HG03460 (cell line): ENCODE results near the gene PAIP2.
"Not testable (repeated sequence)": the region's sequence is repeated elsewhere in the genome, so short reads cannot be mapped to it uniquely, and the experiment has no call there.

Experiments used
- ATAC-seq: cut with Tn5 transposase; IDR thresholded peaks from one replicate; pipeline ENCODE4 v1.9.1; 2021; ENCODE audit not compliant: unreplicated experiment

PAIP2 gene

GRCh38 chr5:139314276-139314675 is 27.4 kb upstream of the PAIP2 start:
- no peak for ATAC-seq

DNA sequence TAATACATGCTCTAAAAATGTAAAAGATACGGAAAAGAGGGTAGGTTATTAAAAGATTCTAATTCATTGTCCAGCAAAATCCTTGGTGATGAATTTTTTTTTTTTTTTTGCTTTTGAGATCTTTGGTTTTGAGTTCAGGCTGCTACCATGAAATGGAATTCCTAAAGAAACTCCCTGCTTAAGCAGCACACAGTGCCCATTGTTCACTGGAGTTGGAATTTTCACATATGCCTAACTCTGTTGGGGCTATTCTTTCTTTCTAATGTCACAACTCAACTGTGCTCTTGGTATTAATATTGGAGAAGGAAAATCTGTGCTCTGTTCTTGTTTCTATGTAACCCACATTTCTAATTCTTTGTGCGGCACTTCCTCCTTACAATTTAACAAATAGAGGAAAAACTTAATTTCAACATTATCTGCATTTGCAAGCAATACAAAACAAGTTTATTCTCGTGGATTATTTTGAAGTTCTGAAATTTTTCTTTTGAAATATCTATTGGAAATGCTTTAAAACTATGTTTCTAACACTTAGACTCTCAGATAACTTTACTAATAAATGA is 26.5 kb upstream of the PAIP2 start:
- ATAC-seq: no peak

DNA sequence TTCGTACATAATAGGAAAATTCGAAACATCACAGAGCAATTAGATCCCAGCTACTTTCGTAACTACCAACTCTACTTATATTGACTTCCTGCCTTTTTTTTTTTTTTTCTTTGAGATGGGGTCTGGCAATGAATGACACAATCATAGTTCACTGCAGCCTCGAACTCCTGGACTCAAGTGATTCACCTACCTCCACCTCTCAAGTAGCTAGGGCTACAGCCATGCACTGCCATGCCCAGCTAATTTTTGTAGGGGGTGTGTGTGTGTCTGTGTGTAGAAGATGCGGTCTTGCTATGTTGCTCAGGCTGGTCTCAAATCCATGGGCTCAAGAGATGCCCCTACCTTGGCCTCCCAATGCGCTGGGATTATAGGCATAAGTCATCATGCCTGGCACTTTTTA is 5.8 kb upstream of the PAIP2 start:
- no peak for ATAC-seq

GRCh38 chr5:139340051-139340450 is 1.6 kb upstream of the PAIP2 start:
- ATAC-seq: no peak

DNA sequence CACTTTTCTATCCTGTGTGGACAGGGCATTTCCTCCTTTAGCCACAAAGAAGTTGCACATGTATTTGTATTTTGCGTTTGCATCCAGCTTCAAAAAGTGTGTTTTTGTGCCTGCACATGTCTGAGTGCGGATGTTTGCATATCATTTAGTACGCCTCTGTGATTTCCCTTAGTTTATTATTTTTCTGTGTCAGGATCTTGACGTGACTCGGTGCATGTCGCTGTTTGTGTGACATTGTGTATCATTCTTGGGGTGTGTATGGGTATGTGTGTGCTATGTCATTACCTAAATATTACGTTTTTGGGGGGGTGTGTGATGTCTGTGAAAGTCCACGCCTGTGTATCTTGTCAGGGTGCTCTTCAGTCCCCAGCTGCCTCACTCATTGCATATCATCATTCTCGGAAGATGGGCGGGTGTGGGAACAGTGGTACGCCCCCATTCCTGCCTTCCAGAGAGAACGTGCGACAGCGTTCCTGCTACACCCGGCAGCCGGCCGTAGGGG is 416 bp upstream of the PAIP2 start:
- ATAC-seq: no peak

- peak; percentile 46 for ATAC-seq
Measured at GRCh38 chr5:139342423-139342723, 719 bp downstream of the PAIP2 start.

DNA sequence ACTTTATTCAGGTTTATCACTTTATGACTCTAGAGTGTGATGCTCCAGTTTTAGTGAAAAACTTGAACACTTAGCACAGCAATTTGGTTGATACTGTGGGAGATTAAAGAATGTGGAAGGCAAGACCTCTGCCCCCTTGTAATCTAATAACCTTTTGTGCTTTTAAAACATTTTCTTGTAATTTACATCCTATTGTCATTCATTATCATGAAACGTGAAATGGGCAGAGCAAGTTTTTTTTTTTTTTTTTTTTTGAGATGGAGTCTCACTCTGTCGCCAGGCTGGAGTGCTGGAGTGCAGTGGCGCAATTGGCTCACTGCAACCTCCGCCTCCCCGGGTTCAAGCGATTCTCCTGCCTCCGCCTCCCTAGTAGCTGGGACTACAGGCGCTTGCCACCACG is 1.8 kb downstream of the PAIP2 start:
- no peak for ATAC-seq

DNA sequence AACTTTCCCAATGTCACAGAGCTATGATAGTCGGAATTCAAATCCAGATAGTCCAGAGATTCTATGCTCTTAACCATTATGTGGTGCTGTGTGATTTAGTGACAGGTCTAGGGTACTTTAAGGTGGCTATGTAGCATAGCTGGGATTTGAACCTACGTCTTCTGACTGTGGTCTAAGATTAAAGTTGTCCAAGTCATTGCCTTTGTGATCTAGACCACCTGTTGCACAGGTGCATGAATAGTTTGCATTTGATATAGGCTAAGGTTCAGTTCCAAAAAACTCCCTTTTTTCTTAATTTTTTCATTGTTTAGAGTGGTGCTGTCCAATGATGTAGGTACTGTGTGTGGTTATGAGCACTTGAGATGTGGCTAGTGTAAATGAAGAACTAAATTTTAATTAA is 2.5 kb downstream of the PAIP2 start:
- no peak for ATAC-seq

DNA sequence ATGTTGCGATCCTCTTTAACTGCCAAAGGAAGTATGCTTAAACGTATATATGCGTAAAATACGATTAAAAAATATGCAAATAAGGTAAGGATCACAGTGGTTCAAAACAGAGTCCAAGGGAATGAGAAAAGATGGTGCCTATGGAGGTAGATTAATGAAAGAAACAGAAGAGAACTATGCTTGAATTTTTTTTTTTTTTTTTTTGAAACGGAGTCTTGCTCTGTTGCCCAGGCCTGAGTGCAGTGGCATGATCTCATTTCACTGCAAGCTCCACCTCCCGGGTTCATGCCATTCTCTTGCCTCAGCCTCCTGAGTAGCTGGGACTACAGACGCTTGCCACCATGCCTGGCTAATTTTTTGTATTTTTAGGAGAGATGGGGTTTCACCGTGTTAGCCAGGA is 3.8 kb downstream of the PAIP2 start:
- not testable (repeated sequence) for ATAC-seq

- not testable (repeated sequence) for ATAC-seq
Measured at GRCh38 chr5:139347863-139348262, 6.2 kb downstream of the PAIP2 start.

- no peak for ATAC-seq
Measured at GRCh38 chr5:139354186-139354585, 12.5 kb downstream of the PAIP2 start.

DNA sequence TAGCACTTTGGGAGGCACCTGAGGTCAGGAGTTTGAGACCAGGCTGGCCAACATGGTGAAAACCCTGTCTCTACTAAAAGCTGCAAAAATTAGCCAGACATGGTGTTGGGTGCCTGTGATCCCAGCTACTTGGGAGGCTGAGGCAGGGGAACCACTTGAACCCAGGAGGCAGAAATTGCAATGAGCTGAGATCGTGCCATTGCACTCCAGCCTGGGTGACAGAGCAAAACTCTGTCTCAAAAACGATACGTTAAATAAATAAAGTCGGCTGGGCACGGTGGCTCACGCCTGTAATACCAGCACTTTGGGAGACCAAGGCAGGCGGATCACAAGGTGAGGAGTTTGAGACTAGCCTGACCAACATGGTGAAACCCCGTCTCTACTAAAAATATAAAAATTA is 14.2 kb downstream of the PAIP2 start:
- not testable (repeated sequence) for ATAC-seq

DNA sequence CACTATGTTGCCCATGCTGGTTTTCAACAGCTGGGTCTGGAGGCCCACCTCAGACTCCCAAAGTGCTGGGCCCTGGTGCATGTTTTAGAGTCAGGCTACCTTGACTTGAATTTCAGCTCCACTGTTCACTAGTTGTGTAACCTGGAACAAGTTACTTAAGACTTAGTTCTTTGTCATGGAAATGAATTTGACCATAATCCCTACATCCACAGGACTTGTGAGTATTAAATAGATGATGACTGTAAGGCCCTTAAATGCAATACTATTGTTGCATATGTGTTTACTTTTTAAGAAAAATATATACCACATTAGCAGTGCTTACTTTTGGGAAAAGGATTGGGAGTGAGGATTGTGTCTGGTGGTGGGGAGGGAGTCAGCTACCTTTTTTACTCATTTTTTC is 16.4 kb downstream of the PAIP2 start:
- ATAC-seq: no peak

DNA sequence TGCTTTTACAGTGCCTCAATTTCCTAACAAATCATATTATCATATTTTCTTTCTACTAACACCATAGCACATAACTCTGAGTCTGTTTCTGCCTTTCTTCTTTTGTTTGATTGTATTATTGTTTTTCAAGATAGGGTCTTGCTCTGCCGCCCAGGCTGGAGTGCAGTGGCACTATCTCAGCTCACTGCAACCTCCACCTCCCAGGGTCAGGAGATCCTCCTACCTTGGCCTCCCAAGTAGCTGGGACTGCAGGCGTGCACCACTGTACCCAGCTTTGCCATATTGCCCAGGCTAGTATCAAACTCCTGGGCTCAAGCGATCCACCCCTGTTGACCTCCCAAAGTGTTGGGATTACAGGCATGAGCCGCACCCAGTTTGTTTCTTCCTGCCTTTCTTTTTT is 18.7 kb downstream of the PAIP2 start:
- no peak for ATAC-seq

DNA sequence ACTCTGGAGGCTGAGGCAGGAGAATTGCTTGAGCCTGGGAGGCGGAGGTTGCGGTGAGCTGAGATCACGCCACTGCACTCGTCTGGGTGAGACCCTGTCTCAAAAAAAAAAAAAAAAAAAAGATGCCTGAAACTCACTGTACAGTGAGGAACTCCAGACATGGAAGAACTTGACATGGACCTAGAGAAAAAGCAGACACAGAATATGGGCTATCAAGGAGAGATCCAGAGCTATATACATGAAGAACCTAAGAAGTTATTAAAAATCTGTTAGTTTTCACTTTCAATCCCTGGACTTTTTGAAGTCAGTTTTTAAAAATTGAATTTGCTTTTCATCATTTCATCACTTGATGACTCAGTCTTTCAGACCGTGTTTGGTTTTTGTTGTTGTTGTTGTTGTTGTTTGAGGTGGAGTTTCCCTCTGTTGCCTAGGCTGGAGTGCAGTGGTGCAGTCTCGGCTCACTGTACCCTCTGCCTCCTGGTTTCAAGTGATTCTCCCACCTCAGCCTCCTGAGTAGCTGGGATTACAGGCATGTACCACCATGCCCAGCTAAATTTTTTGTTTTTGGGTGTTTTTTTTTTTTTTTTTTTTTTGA is 20.3 kb downstream of the PAIP2 start:
- no peak for ATAC-seq

DNA sequence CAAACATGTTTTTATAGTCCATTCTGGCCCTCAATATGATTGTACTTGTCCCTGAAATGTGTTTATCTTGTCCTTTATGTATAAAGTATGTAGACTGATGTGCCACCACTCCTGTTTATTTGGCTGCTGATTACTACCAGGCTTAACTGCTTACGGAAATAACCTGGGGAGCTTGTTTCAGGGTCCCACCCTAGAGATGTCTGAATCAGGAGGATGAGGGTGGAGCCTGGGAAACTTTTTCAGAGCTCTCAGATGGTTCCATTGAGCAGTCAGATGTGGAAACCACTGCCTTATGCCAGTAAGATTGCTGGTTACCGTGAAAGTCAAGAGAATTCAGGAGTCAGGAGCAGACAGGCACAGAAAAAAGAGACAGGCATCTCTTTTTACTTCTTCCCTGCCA is 22.3 kb downstream of the PAIP2 start:
- no peak for ATAC-seq

DNA sequence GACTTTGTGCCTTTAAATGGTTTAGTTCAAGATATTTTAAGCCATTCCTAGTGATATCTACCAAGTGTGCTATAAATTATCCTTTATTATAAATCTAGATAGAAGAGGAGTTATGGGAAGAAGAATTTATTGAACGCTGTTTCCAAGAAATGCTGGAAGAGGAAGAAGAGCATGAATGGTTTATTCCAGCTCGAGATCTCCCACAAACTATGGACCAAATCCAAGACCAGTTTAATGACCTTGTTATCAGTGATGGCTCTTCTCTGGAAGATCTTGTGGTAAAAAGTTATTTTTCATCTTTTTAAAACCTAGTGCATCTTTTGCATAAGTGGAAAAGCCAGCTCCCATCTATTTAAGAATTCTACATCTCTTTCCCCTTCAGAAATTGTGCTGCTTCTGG is 22.8 kb downstream of the PAIP2 start:
- ATAC-seq: no peak

DNA sequence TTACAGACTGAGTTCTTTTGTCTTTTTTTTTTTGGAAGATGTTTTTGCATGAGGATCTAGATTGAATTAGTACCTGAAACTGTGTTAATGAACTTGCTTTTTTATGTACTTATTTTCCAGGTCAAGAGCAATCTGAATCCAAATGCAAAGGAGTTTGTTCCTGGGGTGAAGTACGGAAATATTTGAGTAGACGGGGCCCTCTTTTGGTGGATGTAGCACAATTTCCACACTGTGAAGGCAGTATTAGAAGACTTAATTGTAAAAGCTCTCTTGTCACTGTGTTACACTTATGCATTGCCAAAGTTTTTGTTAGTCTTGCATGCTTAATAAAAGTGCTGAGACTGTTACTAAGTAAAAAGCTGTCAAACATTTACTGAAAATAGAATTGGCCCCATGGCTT is 27.0 kb downstream of the PAIP2 start:
- ATAC-seq: no peak

DNA sequence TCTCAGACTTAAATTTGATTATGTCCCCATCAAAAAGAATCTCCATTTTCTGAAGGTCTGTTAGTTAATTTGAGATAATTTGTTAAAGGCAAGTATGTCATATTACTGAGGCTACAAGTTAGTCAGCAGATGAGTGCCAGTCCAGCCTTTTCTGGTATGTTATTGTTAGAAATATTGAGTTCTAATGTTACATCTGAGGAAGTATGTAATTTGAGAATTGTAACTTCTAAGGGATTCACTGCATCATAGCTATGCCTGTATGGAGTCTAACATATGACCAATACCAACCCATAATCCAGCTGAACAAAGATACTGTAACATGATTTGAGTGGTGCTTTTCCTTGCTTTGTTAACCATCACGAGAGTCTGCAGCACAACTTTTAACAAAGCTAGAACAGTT is 27.5 kb downstream of the PAIP2 start:
- ATAC-seq: no peak

GRCh38 chr5:139371482-139372435 is 30.1 kb downstream of the PAIP2 start:
- no peak for ATAC-seq

- no peak for ATAC-seq
Measured at GRCh38 chr5:139374909-139375308, 33.3 kb downstream of the PAIP2 start.

- no peak for ATAC-seq
Measured at GRCh38 chr5:139376364-139376763, 34.7 kb downstream of the PAIP2 start.
